ENCODE measurements around the gene KRTAP12-3. TPM values are rescaled to one million over a fixed set of nuclear protein-coding genes. Genes with fewer than 3 reads are reported as not detected.
"Not testable (repeated sequence)": the region's sequence is repeated elsewhere in the genome, so short reads cannot be mapped to it uniquely, and the experiment has no call there.

The KRTAP12-3 gene
- total RNA-seq, 3 donors from 2014 or later (not counting 1 experiment from before 2014, with no cell fraction given) = 1.0 to 1.1 TPM; not detected in 1

- no peaks in the 10 kb centered on the region for H3K36me3 ChIP-seq (ENCODE audit: control insufficient read depth, insufficient read depth, low read length)
These were observed 24.9 kb downstream of the KRTAP12-3 start for GRCh38 chr21:44682580-44683151.

GRCh38 chr21:44684077-44684476 lies 26.3 kb downstream of the KRTAP12-3 start:
- Histone ChIP-seq H3K27ac (ENCODE audit: low read length) (no peak overlapping the region), H3K36me3 (ENCODE audit: control insufficient read depth, insufficient read depth, low read length) (no peaks in the 10 kb centered on the region), H3K4me1 (ENCODE audit: control insufficient read depth, insufficient read depth, low read length) (no peaks in the 10 kb centered on the region), H3K9me3 (ENCODE audit: control insufficient read depth, insufficient read depth, low read length) (no peaks in the 10 kb centered on the region), H3K27me3 (ENCODE audit: control insufficient read depth, insufficient read depth, low read length) (no peaks in the 10 kb centered on the region), H3K4me3 (ENCODE audit: low read length) (no peak overlapping the region)
- Mint-ChIP-seq H3K27me3 (ENCODE audit: low read depth in 2 of 2) (peaks cover 25 to 65% of the 10 kb centered on the region in 2 donors), H3K36me3 (no peaks in the 10 kb centered on the region), H3K27ac (no peak overlapping the region), H3K4me3 (no peak overlapping the region), H3K9me3 (no peaks in the 10 kb centered on the region), H3K4me1 (peaks cover 7 to 13% of the 10 kb centered on the region in 2 donors)
- TF ChIP-seq CTCF (IDR thresholded peaks at IDR 0.05) = no peak
- intact Hi-C loops (cut with micrococcal nuclease) = no loop called here
- 81% methylated on average over 7 of the region's 7 CpGs for WGBS (ENCODE audit: insufficient coverage)
- no peak for DNase-seq
- no peak for ATAC-seq

More at GRCh38 chr21:44682580-44683151, 24.9 kb downstream of the KRTAP12-3 start:
- H3K36me3 Mint-ChIP-seq = no peaks in the 10 kb centered on the region
- no peak overlapping the region for H3K27ac Mint-ChIP-seq
- ATAC-seq (no peak), DNase-seq (no peak)
- WGBS (ENCODE audit: insufficient coverage) = 82% methylated on average over 15 of the region's 15 CpGs
- Histone ChIP-seq H3K4me3 (ENCODE audit: low read length) (no peak overlapping the region), H3K9me3 (ENCODE audit: control insufficient read depth, insufficient read depth, low read length) (no peaks in the 10 kb centered on the region), H3K4me1 (ENCODE audit: control insufficient read depth, insufficient read depth, low read length) (no peaks in the 10 kb centered on the region), H3K27ac (ENCODE audit: low read length) (no peak overlapping the region), H3K27me3 (ENCODE audit: control insufficient read depth, insufficient read depth, low read length) (no peaks in the 10 kb centered on the region)
- H3K27me3 Mint-ChIP-seq (ENCODE audit: low read depth in 2 of 2) = peaks cover 20 to 59% of the 10 kb centered on the region in 2 donors
- intact Hi-C loops (cut with micrococcal nuclease) = no loop called here
- peaks cover 7 to 13% of the 10 kb centered on the region in 2 donors for H3K4me1 Mint-ChIP-seq
- TF ChIP-seq CTCF (IDR thresholded peaks at IDR 0.05) = no peak
- no peak overlapping the region for H3K4me3 Mint-ChIP-seq
- H3K9me3 Mint-ChIP-seq = no peaks in the 10 kb centered on the region

GRCh38 chr21:44684483-44684882 lies 26.8 kb downstream of the KRTAP12-3 start:
- Mint-ChIP-seq H3K27ac (no peak overlapping the region), H3K9me3 (no peaks in the 10 kb centered on the region), H3K4me3 (no peak overlapping the region), H3K27me3 (ENCODE audit: low read depth in 2 of 2) (peaks cover 25 to 61% of the 10 kb centered on the region in 2 donors), H3K36me3 (no peaks in the 10 kb centered on the region), H3K4me1 (peaks cover 7 to 13% of the 10 kb centered on the region in 2 donors)
- intact Hi-C loops (cut with micrococcal nuclease) = no loop called here
- Histone ChIP-seq H3K9me3 (ENCODE audit: control insufficient read depth, insufficient read depth, low read length) (no peaks in the 10 kb centered on the region), H3K4me1 (ENCODE audit: control insufficient read depth, insufficient read depth, low read length) (no peaks in the 10 kb centered on the region), H3K36me3 (ENCODE audit: control insufficient read depth, insufficient read depth, low read length) (no peaks in the 10 kb centered on the region), H3K27ac (ENCODE audit: low read length) (no peak overlapping the region), H3K27me3 (ENCODE audit: control insufficient read depth, insufficient read depth, low read length) (no peaks in the 10 kb centered on the region), H3K4me3 (ENCODE audit: low read length) (no peak overlapping the region)
- 78% methylated on average over 6 of the region's 6 CpGs for WGBS (ENCODE audit: insufficient coverage)
- no peak for TF ChIP-seq CTCF (IDR thresholded peaks at IDR 0.05)
- DNase-seq (no peak), ATAC-seq (no peak)

- peaks cover 21 to 60% of the 10 kb centered on the region in 2 donors for H3K27me3 Mint-ChIP-seq (ENCODE audit: low read depth in 2 of 2)
- H3K36me3 Mint-ChIP-seq; H3K27ac Mint-ChIP-seq; H3K4me1 ChIP-seq (ENCODE audit: control insufficient read depth, insufficient read depth, low read length); ATAC-seq; H3K4me3 ChIP-seq (ENCODE audit: low read length); H3K9me3 Mint-ChIP-seq; H3K27ac ChIP-seq (ENCODE audit: low read length); intact Hi-C loops (cut with micrococcal nuclease); H3K4me3 Mint-ChIP-seq; DNase-seq; H3K27me3 ChIP-seq (ENCODE audit: control insufficient read depth, insufficient read depth, low read length); H3K36me3 ChIP-seq (ENCODE audit: control insufficient read depth, insufficient read depth, low read length); H3K9me3 ChIP-seq (ENCODE audit: control insufficient read depth, insufficient read depth, low read length): not testable (repeated sequence)
- WGBS (ENCODE audit: insufficient coverage) = 87% methylated on average over 6 of the region's 6 CpGs
- H3K4me1 Mint-ChIP-seq = peaks cover 7 to 13% of the 10 kb centered on the region in 2 donors
These were observed 27.3 kb downstream of the KRTAP12-3 start for GRCh38 chr21:44685050-44685449.
